A673 (cell line): ENCODE measurements around the gene BICD1. TPM values are rescaled to one million over a fixed set of nuclear protein-coding genes. Genes with fewer than 3 reads are reported as not detected.

Experiments used
- BruUV-seq: library from RNA; stranded (reverse); fragments of 400-500 nt; replicated peaks from 2 replicates; lab custom pipeline; 2021; lab: Mats Ljungman, UMichigan
- CTCF ChIA-PET: fragments of 300-600 bp; sonication (Branson Sonifier 250); formaldehyde crosslinking; loops from one replicate; lab custom pipeline; 2022; ENCODE audit warnings: antibody characterized with exemption; lab: Charles Lee
- POLR2A ChIA-PET: fragments of 300-600 bp; sonication (Branson Sonifier 250); formaldehyde crosslinking; loops from one replicate; lab custom pipeline; 2022; ENCODE audit warnings: antibody characterized with exemption; ENCODE audit not compliant: low non-redundant PET; lab: Charles Lee
- DNase-seq: peaks from one replicate; pipeline ENCODE4 v3.0.0-alpha.2; 2015; ENCODE audit warnings: low spot score
- H3K27ac ChIP-seq: fragments of 200-600 bp; sonication (generic); 2 replicates; pipeline ENCODE4 v1.5.1; 2016; ENCODE audit warnings: mixed run types, low read depth, mild to moderate bottlenecking, mixed read lengths, antibody characterized with exemption, low read length; ENCODE audit not compliant: poor library complexity, severe bottlenecking
- H3K27me3 ChIP-seq: fragments of 200-600 bp; sonication (generic); replicated peaks from 2 replicates; pipeline ENCODE4 v1.6.1; 2017; ENCODE audit warnings: mixed run types, low read depth, mild to moderate bottlenecking, mixed read lengths, antibody characterized with exemption, low read length; ENCODE audit not compliant: insufficient read depth, poor library complexity
- H3K36me3 ChIP-seq: fragments of 200-600 bp; sonication (generic); 2 replicates; pipeline ENCODE4 v1.6.1; 2016; ENCODE audit warnings: mixed run types, mild to moderate bottlenecking, mixed read lengths, antibody characterized with exemption, low read length; ENCODE audit not compliant: insufficient read depth, poor library complexity, severe bottlenecking
- H3K4me1 ChIP-seq: fragments of 200-600 bp; sonication (generic); 2 replicates; pipeline ENCODE4 v1.6.1; 2017; ENCODE audit warnings: mixed run types, mild to moderate bottlenecking, mixed read lengths, antibody characterized with exemption, low read length; ENCODE audit not compliant: insufficient read depth, poor library complexity, severe bottlenecking
- H3K4me3 ChIP-seq: fragments of 200-600 bp; sonication (generic); 2 replicates; pipeline ENCODE4 v1.5.1; 2016; ENCODE audit warnings: low read depth, mixed run types, mild to moderate bottlenecking, mixed read lengths, low read length; ENCODE audit not compliant: poor library complexity, severe bottlenecking
- H3K9me3 ChIP-seq: fragments of 200-600 bp; sonication (generic); 2 replicates; pipeline ENCODE4 v1.6.1; 2016; ENCODE audit warnings: mixed run types, low read depth, mild to moderate bottlenecking, mixed read lengths, antibody characterized with exemption, low read length; ENCODE audit not compliant: poor library complexity, severe bottlenecking
- CTCF ChIP-seq: fragments of 300-800, 200-600 bp; sonication (generic); conservative IDR thresholded peaks from 2 replicates; pipeline ENCODE4 v1.5.1; 2017; ENCODE audit warnings: low read depth, mild to moderate bottlenecking, antibody characterized with exemption, low read length, moderate library complexity, mixed read lengths
- EZH2 ChIP-seq: fragments of 200-600 bp; sonication (generic); IDR thresholded peaks from 2 replicates; pipeline ENCODE4 v1.6.1; 2017; ENCODE audit warnings: borderline replicate concordance, low read depth, mild to moderate bottlenecking, mixed read lengths, antibody characterized with exemption, low read length; ENCODE audit not compliant: poor library complexity, severe bottlenecking
- intact Hi-C: fragments of 100-400 bp; cut with micrococcal nuclease; formaldehyde crosslinking; loops from one replicate; pipeline ENCODE4 v1.10.0; 2022; ENCODE audit not compliant: unreplicated experiment
- total RNA-seq: library from RNA; stranded (reverse); gene quantifications from 2 replicates; pipeline ENCODE4 v1.2.3, GENCODE V29; 2021

Gene BICD1
- total RNA-seq, 1 experiment from 2014 or later: 50.2 TPM

GRCh38 chr12:32397696-32398095, 291.0 kb downstream of the BICD1 start:
- ChIA-PET CTCF (no interaction called here), POLR2A (no interaction called here)
- no TSS peak for BruUV-seq
- Histone ChIP-seq H3K9me3 (no peaks in the 10 kb centered on the region), H3K27me3 (peaks cover 9% of the 10 kb centered on the region), H3K4me3 (no peak overlapping the region), H3K27ac (no peak overlapping the region), H3K36me3 (no peaks in the 10 kb centered on the region), H3K4me1 (peaks cover 12% of the 10 kb centered on the region)
- intact Hi-C loops: no loop called here
- DNase-seq: no peak
- TF ChIP-seq CTCF (no peak), EZH2 (no peak)

GRCh38 chr12:32398181-32398580, 291.5 kb downstream of the BICD1 start:
- DNase-seq: no peak
- no peak overlapping the region for H3K4me3 ChIP-seq
- no TSS peak for BruUV-seq
- H3K4me1 ChIP-seq: peaks cover 12% of the 10 kb centered on the region
- ChIA-PET POLR2A (no interaction called here), CTCF (no interaction called here)
- peaks cover 9% of the 10 kb centered on the region for H3K27me3 ChIP-seq
- intact Hi-C loops: no loop called here
- TF ChIP-seq CTCF: no peak
- no peak for TF ChIP-seq EZH2
- H3K36me3 ChIP-seq: no peaks in the 10 kb centered on the region
- no peaks in the 10 kb centered on the region for H3K9me3 ChIP-seq
- no peak overlapping the region for H3K27ac ChIP-seq

- TF ChIP-seq EZH2 (no peak), CTCF (no peak)
- ChIA-PET CTCF (no interaction called here), POLR2A (interaction anchor here (0.6 kb wide), 1 partner anchor 269 kb away, joined by 3 read pairs; no protein-coding TSS in a partner anchor)
- intact Hi-C loops: no loop called here
- H3K27me3 ChIP-seq: peaks cover 9% of the 10 kb centered on the region
- H3K27ac ChIP-seq: no peak overlapping the region
- BruUV-seq: no TSS peak
- H3K4me3 ChIP-seq: peak overlapping the region; percentile 65
- peaks cover 12% of the 10 kb centered on the region for H3K4me1 ChIP-seq
- no peaks in the 10 kb centered on the region for H3K36me3 ChIP-seq
- no peaks in the 10 kb centered on the region for H3K9me3 ChIP-seq
- DNase-seq: no peak
These were observed 292.2 kb downstream of the BICD1 start for GRCh38 chr12:32398816-32399369.
